B cell (primary cell): Measurements from ENCODE around the gene RPIA. TPM values are rescaled to one million over a fixed set of nuclear protein-coding genes. Genes with fewer than 3 reads are reported as not detected.

Experiments used
- ATAC-seq: fragments of 200-7000 bp; cut with Tn5 transposase; one replicate; pipeline ENCODE4 v1.10.0; 2021; ENCODE audit warnings: low read depth, mild to moderate bottlenecking, moderate number of reproducible peaks, moderate library complexity
- CTCF ChIA-PET: fragments of 350-600 bp; sonication (Branson Sonifier 250); formaldehyde crosslinking; loops from one replicate; lab custom pipeline; 2021; ENCODE audit warnings: antibody characterized with exemption, inconsistent platforms; lab: Charles Lee
- POLR2A ChIA-PET: fragments of 350-600 bp; sonication (Branson Sonifier 250); formaldehyde crosslinking; loops from one replicate; lab custom pipeline; 2021; ENCODE audit warnings: antibody characterized with exemption; lab: Charles Lee
- DNase-seq: peaks from one replicate; pipeline ENCODE4 v3.0.0; 2013
- H2AFZ ChIP-seq: 2 replicates; pipeline ENCODE4 v1.6.1; 2012; ENCODE audit warnings: mild to moderate bottlenecking, low read depth, low read length; ENCODE audit not compliant: insufficient read depth, poor library complexity, severe bottlenecking
- H3K27ac ChIP-seq, 2 donors: 1 replicate in 1 of 2; 2 replicates in 1 of 2; pipeline ENCODE4 v1.5.1; 2012 to 2013; ENCODE audit warnings: low read length in 2 of 2, mild to moderate bottlenecking in 2 of 2, moderate library complexity in 1 of 2
- H3K27me3 ChIP-seq, 4 experiments: fragments of 200-600 bp in 1 of 4; sonication (generic) in 1 of 4; replicated peaks in 1 of 4; 1 replicate in 2 of 4; 2 replicates in 2 of 4; pipeline versions ENCODE4 v1.6.1 to v1.7.0; 2013 to 2016; ENCODE audit warnings: low read length in 3 of 4, mild to moderate bottlenecking in 2 of 4, mixed read lengths in 1 of 4, moderate library complexity in 1 of 4; ENCODE audit not compliant: insufficient read depth in 4 of 4, control insufficient read depth in 3 of 4; ENCODE audit errors: control extremely low read depth in 1 of 4
- H3K36me3 ChIP-seq, 2 experiments: replicated peaks in 1 of 2; 1 replicate in 1 of 2; 2 replicates in 1 of 2; pipeline versions ENCODE4 v1.6.1 to v1.7.1; 2013; ENCODE audit warnings: low read length in 1 of 2; ENCODE audit not compliant: insufficient read depth in 2 of 2, control insufficient read depth in 1 of 2; ENCODE audit errors: control extremely low read depth in 1 of 2, extremely low read depth in 1 of 2
- H3K4me1 ChIP-seq, 2 donors: fragments of 200-600 bp in 1 of 2; sonication (generic) in 1 of 2; 1 replicate in 1 of 2; 2 replicates in 1 of 2; pipeline versions ENCODE4 v1.5.1 to v1.6.1; 2013 to 2017; ENCODE audit warnings: low read length in 2 of 2; ENCODE audit not compliant: control insufficient read depth in 2 of 2, insufficient read depth in 2 of 2
- H3K4me2 ChIP-seq: replicated peaks from 2 replicates; pipeline ENCODE3; 2012; ENCODE audit warnings: mild to moderate bottlenecking, low read depth, low read length; ENCODE audit not compliant: poor library complexity, severe bottlenecking
- H3K4me3 ChIP-seq, 5 experiments: fragments of 200-600 bp in 1 of 5; sonication (generic) in 1 of 5; 1 replicate in 3 of 5; 2 replicates in 2 of 5; pipeline versions ENCODE4 v1.5.1 to v1.7.0; 2011 to 2016; ENCODE audit warnings: low read length in 4 of 5, mild to moderate bottlenecking in 4 of 5, low read depth in 2 of 5, control low read depth in 1 of 5, moderate library complexity in 1 of 5; ENCODE audit not compliant: insufficient read depth in 1 of 5; ENCODE audit errors: control extremely low read depth in 1 of 5, extremely low read depth in 1 of 5
- H3K79me2 ChIP-seq: fragments of 200-600 bp; sonication (generic); one replicate; pipeline ENCODE4 v1.6.0; 2016; ENCODE audit warnings: low read length; ENCODE audit not compliant: control insufficient read depth, insufficient read depth
- H3K9ac ChIP-seq: fragments of 200-600 bp; sonication (generic); 2 replicates; pipeline ENCODE4 v1.6.1; 2017; ENCODE audit warnings: mild to moderate bottlenecking, low read length, moderate library complexity
- H3K9me3 ChIP-seq, 3 donors: one replicate each; pipeline versions ENCODE4 v1.6.1 to v1.7.1; 2013; ENCODE audit warnings: low read length in 2 of 3; ENCODE audit not compliant: control insufficient read depth in 2 of 3, insufficient read depth in 1 of 3; ENCODE audit errors: control extremely low read depth in 1 of 3
- H4K20me1 ChIP-seq: 2 replicates; pipeline ENCODE4 v1.6.0; 2012; ENCODE audit warnings: mild to moderate bottlenecking, low read length; ENCODE audit not compliant: insufficient read depth, control insufficient read depth, poor library complexity, severe bottlenecking
- H3K27ac Mint-ChIP-seq: one replicate; pipeline ENCODE4 v1.8.0; 2021; ENCODE audit warnings: mixed read lengths
- H3K27me3 Mint-ChIP-seq: one replicate; pipeline ENCODE4 v1.8.0; 2021; ENCODE audit warnings: mixed read lengths
- H3K4me1 Mint-ChIP-seq: one replicate; pipeline ENCODE4 v1.8.0; 2021; ENCODE audit warnings: mixed read lengths
- H3K4me3 Mint-ChIP-seq: one replicate; pipeline ENCODE4 v1.8.0; 2021; ENCODE audit warnings: mixed read lengths
- H3K9me3 Mint-ChIP-seq: one replicate; pipeline ENCODE4 v1.8.0; 2022; ENCODE audit warnings: mixed read lengths; ENCODE audit not compliant: insufficient read depth
- EZH2 ChIP-seq: IDR thresholded peaks from 2 replicates; pipeline ENCODE4 v1.6.1; 2012; ENCODE audit warnings: borderline replicate concordance, low read depth, mild to moderate bottlenecking, moderate library complexity, low read length; ENCODE audit not compliant: insufficient read depth, poor library complexity, severe bottlenecking
- WGBS: methylation state at CpG from one replicate; pipeline ENCODE4 v1.1.5; 2013; ENCODE audit warnings: missing lambda C conversion rate; ENCODE audit not compliant: insufficient coverage; 5-methylcytosine and 5-hydroxymethylcytosine counted together
- intact Hi-C: fragments of 100-400 bp; cut with micrococcal nuclease; formaldehyde crosslinking; loops from one replicate; pipeline ENCODE4 v1.10.0; 2022
- polyA plus RNA-seq: library from polyadenylated mRNA; depleted of rRNA; stranded (reverse); fragments of >200 nt; gene quantifications from 2 replicates; pipeline ENCODE4 v1.2.3, GENCODE V29; 2012
- total RNA-seq, 2 donors: library from RNA; stranded (reverse); fragments of 120-200 nt in 1 of 2; gene quantifications; 1 replicate in 1 of 2; 2 replicates in 1 of 2; pipeline versions ENCODE4 v1.2.3 to v1.2.4, GENCODE V29; 2013 to 2022
- TF ChIP-seq, protein P1 (sequence below): fragments of 200-600 bp; IDR thresholded peaks from one replicate; pipeline ENCODE4 v1.8.0; 2022; ENCODE audit warnings: antibody characterized with exemption, mild to moderate bottlenecking

The RPIA gene
- total and polyA plus RNA-seq, 2 donors (not counting 1 experiment from before 2014, with no cell fraction given) = 9.4 to 19.7 TPM

GRCh38 chr2:88698498-88699233 lies 7.2 kb downstream of the RPIA start:
- DNase-seq (no peak), ATAC-seq (no peak)
- WGBS = 100% methylated on average over 3 of the region's 3 CpGs
- H3K4me1 Mint-ChIP-seq = peaks cover 7% of the 10 kb centered on the region
- intact Hi-C loops = no loop called here
- H3K27me3 Mint-ChIP-seq = no peaks in the 10 kb centered on the region
- TF ChIP-seq, protein P1, sequence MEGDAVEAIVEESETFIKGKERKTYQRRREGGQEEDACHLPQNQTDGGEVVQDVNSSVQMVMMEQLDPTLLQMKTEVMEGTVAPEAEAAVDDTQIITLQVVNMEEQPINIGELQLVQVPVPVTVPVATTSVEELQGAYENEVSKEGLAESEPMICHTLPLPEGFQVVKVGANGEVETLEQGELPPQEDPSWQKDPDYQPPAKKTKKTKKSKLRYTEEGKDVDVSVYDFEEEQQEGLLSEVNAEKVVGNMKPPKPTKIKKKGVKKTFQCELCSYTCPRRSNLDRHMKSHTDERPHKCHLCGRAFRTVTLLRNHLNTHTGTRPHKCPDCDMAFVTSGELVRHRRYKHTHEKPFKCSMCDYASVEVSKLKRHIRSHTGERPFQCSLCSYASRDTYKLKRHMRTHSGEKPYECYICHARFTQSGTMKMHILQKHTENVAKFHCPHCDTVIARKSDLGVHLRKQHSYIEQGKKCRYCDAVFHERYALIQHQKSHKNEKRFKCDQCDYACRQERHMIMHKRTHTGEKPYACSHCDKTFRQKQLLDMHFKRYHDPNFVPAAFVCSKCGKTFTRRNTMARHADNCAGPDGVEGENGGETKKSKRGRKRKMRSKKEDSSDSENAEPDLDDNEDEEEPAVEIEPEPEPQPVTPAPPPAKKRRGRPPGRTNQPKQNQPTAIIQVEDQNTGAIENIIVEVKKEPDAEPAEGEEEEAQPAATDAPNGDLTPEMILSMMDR = no peak
- no peak for TF ChIP-seq EZH2
- Histone ChIP-seq H3K27ac (no peak overlapping the region), H3K79me2 (peaks cover 52% of the 10 kb centered on the region), H2AFZ (no peak overlapping the region), H3K4me1 (peaks cover 0 to under 1% of the 10 kb centered on the region in 2 donors), H3K4me2 (no peak overlapping the region), H3K9ac (no peak overlapping the region), H3K27me3 (no peaks in the 10 kb centered on the region), H3K4me3 (no peak overlapping the region), H3K9me3 (no peaks in the 10 kb centered on the region), H4K20me1 (peaks cover 41% of the 10 kb centered on the region), H3K36me3 (peaks cover 8 to 34% of the 10 kb centered on the region in 2 experiments)
- H3K4me3 Mint-ChIP-seq = no peak overlapping the region
- ChIA-PET CTCF (interaction anchor here (1.4 to 1.6 kb wide), 2 partner anchors 9 to 42 kb away, joined by 4 to 5 read pairs; no protein-coding TSS in a partner anchor), POLR2A (no interaction called here)
- H3K9me3 Mint-ChIP-seq = no peaks in the 10 kb centered on the region
- H3K27ac Mint-ChIP-seq = no peak overlapping the region

DNA sequence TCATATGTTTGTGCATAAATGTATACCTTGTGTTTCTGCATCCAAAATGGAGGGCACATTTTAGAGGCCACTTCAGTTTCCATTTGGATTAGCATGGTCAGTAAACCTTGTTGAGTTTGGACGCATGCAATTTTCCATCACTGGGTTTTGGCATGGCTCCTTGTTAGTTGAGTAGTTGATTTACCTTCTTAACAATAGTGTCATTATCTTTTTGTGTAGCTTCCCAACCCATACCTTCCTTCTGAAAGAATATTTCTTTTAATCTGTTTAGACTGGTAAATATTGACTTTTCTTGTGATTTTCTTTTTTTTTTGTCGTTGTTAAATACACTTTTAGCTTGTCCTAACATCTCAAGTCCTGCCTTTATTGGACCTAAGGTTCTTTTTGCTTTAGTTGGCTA lies 15.5 kb downstream of the RPIA start:
- H3K4me1 Mint-ChIP-seq = no peaks in the 10 kb centered on the region
- POLR2A ChIA-PET = no interaction called here
- Histone ChIP-seq H3K79me2 (no peaks in the 10 kb centered on the region), H3K4me1 (no peaks in the 10 kb centered on the region), H3K27ac (no peak overlapping the region), H3K9ac (no peak overlapping the region), H3K4me3 (no peak overlapping the region), H3K36me3 (peaks cover 2 to 9% of the 10 kb centered on the region in 2 experiments), H3K9me3 (no peaks in the 10 kb centered on the region), H3K4me2 (no peak overlapping the region), H3K27me3 (no peaks in the 10 kb centered on the region), H2AFZ (no peak overlapping the region), H4K20me1 (peaks cover 5% of the 10 kb centered on the region)
- intact Hi-C loops = no loop called here
- ATAC-seq (no peak), DNase-seq (no peak)
- H3K4me3 Mint-ChIP-seq = no peak overlapping the region
- no peaks in the 10 kb centered on the region for H3K9me3 Mint-ChIP-seq
- no peaks in the 10 kb centered on the region for H3K27me3 Mint-ChIP-seq
- CTCF ChIA-PET = no interaction called here
- TF ChIP-seq, protein P1 = no peak
- TF ChIP-seq EZH2 = no peak
- no peak overlapping the region for H3K27ac Mint-ChIP-seq
- no CpG with 5 or more reads among the region's 2 CpGs for WGBS
